Measurements from ENCODE around the gene ALG12.

- TF ChIP-seq TCF12 (IDR thresholded peaks at IDR 0.05; ENCODE audit: low read depth, low read length) (no peak), HDAC6 (IDR thresholded peaks at IDR 0.05; ENCODE audit: low read depth, low read length) (no peak), JUND (IDR thresholded peaks at IDR 0.05; ENCODE audit: low read length) (no peak), POU5F1 (IDR thresholded peaks at IDR 0.05; ENCODE audit: low read depth, low read length) (no peak), GABPA (IDR thresholded peaks at IDR 0.05; ENCODE audit: borderline replicate concordance, insufficient read depth, low read length) (no peak), HDAC2 (IDR thresholded peaks at IDR 0.05; ENCODE audit: borderline replicate concordance in 1 of 2, low read depth in 2 of 2, low read length in 2 of 2) (no peak), ATF2 (IDR thresholded peaks at IDR 0.05; ENCODE audit: low read length) (no peak), SP1 (IDR thresholded peaks at IDR 0.05; ENCODE audit: low read depth, low read length) (no peak), EP300 (IDR thresholded peaks at IDR 0.05; ENCODE audit: borderline replicate concordance in 1 of 2, low read depth in 2 of 2, low read length in 2 of 2) (no peak), POLR2A (IDR thresholded peaks at IDR 0.05; ENCODE audit: control extremely low read depth in 1 of 2, low read depth in 2 of 2, low read length in 2 of 2) (no peak), MAFK (IDR thresholded peaks at IDR 0.05; ENCODE audit: low read depth, low read length) (no peak)
- TF ChIP-seq, protein P1, sequence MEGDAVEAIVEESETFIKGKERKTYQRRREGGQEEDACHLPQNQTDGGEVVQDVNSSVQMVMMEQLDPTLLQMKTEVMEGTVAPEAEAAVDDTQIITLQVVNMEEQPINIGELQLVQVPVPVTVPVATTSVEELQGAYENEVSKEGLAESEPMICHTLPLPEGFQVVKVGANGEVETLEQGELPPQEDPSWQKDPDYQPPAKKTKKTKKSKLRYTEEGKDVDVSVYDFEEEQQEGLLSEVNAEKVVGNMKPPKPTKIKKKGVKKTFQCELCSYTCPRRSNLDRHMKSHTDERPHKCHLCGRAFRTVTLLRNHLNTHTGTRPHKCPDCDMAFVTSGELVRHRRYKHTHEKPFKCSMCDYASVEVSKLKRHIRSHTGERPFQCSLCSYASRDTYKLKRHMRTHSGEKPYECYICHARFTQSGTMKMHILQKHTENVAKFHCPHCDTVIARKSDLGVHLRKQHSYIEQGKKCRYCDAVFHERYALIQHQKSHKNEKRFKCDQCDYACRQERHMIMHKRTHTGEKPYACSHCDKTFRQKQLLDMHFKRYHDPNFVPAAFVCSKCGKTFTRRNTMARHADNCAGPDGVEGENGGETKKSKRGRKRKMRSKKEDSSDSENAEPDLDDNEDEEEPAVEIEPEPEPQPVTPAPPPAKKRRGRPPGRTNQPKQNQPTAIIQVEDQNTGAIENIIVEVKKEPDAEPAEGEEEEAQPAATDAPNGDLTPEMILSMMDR (IDR thresholded peaks at IDR 0.05; ENCODE audit: control extremely low read depth in 1 of 3, insufficient read depth in 1 of 3, low read depth in 1 of 3, low read length in 3 of 3) = no peak
These were observed 32.9 kb upstream of the ALG12 start for GRCh38 chr22:49951000-49951677.

Measured in H1 (cell line).